ENCODE results near the gene FCHO1.

- TF ChIP-seq CTCF (IDR thresholded peaks at IDR 0.05; ENCODE audit: low read depth, low read length, poor library complexity, severe bottlenecking) (no peak), EZH2phosphoT487 (IDR thresholded peaks at IDR 0.05; ENCODE audit: borderline replicate concordance, low read length) (no peak)
Observed at GRCh38 chr19:17764348-17764747, 13.1 kb downstream of the FCHO1 start.
